Omental fat pad (tissue), 4 donors: ENCODE data around the gene LRP1. TPM values are rescaled to one million over a fixed set of nuclear protein-coding genes. Genes with fewer than 3 reads are reported as not detected.

Experiments used
- ATAC-seq: fragments of 150-250 bp; one replicate; pipeline ENCODE4 v1.9.1; 2016; ENCODE audit warnings: mild to moderate bottlenecking, moderate library complexity; ENCODE audit not compliant: low FRiP score
- DNase-seq: peaks from one replicate; pipeline ENCODE4 v3.0.0-alpha.2; 2019; ENCODE audit warnings: low spot score
- CTCF ChIP-seq, 3 donors: fragments of 450-650 bp; IDR thresholded peaks; one replicate each; pipeline ENCODE4 v1.5.1; 2016 to 2017; ENCODE audit warnings: antibody characterized with exemption in 3 of 3, mild to moderate bottlenecking in 3 of 3, moderate library complexity in 2 of 3
- total RNA-seq, 4 donors: library from RNA; depleted of rRNA; stranded (reverse); fragments of >200 nt; gene quantifications; one replicate each; pipeline ENCODE4 v1.1.0, GENCODE V29; 2016

LRP1 gene
- total RNA-seq, 4 donors from 2014 or later: 312 to 592 (median 571) TPM

DNA sequence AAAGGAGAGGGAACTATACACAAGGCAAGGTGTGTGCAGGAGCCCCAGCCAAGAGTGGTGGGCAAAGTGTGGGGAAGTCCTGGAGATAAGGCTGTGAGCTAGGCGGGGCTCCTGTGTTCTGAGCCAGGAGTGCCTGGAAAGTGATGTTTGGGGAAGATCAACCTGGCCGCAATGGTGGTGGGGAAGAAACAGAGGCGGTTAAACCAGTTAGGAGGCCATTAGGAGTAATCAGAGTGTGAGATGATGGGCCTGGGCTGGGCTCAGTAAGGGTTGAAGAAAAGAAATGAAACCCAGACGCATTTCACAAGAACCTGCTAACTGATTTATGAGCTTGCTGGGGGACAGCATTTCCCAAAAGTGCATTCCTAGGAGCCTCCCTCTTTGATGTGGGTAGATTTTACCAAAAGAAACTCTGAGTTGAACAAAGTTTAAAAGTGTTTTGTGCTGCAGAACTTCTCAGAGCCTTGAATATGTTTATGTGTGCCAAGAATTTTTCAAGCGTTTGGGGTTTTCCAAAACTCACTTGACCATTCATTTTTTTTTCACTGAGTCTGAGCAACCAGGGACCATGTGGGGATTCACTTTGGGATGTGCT lies 53.4 kb downstream of the LRP1 start:
- TF ChIP-seq CTCF (IDR thresholded peaks at IDR 0.05): no peak
- no peak for ATAC-seq
- DNase-seq: no peak

DNA sequence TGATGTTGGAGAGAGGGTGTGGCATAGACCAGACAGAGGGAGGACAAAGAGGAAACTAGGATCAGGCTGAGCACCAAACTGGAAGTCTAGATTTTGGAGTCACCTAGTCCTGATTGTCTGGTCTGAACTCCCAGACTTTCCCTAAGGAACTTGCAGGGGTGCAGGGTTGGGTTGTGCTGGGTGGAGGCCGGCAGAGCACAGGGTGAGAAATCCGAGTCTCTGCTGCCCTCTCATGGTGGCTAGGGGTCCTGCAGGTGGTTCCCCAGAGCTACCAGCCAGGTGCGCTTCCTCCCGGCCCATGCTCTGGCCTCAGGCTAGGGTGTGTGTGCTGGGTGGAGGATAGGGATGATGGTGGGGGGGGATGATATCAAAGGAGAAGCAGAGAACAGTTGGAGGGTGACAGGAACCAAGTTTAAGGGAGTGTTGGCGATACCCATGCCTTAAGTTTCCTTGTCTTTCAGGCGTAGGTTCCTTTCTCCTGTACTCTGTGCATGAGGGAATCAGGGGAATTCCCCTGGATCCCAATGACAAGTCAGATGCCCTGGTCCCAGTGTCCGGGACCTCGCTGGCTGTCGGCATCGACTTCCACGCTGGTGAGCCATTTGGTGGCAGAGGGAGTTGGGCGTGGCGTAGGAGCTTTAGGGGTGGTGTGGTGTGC lies 54.8 kb downstream of the LRP1 start:
- ATAC-seq (peak; percentile 52), DNase-seq (peak; percentile 63)
- peak in 1 of 3 donors; percentile 80 for TF ChIP-seq CTCF (IDR thresholded peaks at IDR 0.05)

DNA sequence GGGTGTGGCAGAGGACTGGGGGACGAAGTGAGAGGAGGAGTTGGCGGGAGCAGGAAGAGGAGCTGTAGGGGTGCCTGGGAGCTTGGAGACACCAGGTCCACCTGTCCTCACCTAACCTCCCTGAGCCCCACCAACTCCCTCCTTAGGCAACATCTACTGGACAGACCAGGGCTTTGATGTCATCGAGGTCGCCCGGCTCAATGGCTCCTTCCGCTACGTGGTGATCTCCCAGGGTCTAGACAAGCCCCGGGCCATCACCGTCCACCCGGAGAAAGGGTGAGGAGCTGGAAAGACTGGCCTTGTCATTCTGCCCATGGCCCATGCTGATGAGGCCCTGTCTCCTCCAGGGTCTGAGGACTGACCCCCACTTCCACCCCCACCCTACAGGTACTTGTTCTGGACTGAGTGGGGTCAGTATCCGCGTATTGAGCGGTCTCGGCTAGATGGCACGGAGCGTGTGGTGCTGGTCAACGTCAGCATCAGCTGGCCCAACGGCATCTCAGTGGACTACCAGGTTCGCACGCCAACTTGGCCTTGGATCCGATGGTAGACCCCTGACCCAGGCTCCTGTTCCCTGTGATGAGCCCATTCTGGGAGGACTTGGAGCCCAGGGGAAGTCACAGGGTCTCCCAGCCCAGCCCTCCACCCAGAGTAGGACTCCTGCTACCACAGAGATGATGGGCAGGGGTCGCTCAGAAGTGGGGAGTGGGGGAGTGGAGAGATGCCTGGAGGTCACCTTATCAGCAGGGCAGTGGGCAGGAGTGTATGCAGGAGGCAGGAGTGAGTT lies 55.8 kb downstream of the LRP1 start:
- DNase-seq (no peak), ATAC-seq (no peak)
- no peak for TF ChIP-seq CTCF (IDR thresholded peaks at IDR 0.05)

- DNase-seq: no peak
- no peak for ATAC-seq
- no peak for TF ChIP-seq CTCF (IDR thresholded peaks at IDR 0.05)
Measured at GRCh38 chr12:57185403-57185802, 57.1 kb downstream of the LRP1 start.

DNA sequence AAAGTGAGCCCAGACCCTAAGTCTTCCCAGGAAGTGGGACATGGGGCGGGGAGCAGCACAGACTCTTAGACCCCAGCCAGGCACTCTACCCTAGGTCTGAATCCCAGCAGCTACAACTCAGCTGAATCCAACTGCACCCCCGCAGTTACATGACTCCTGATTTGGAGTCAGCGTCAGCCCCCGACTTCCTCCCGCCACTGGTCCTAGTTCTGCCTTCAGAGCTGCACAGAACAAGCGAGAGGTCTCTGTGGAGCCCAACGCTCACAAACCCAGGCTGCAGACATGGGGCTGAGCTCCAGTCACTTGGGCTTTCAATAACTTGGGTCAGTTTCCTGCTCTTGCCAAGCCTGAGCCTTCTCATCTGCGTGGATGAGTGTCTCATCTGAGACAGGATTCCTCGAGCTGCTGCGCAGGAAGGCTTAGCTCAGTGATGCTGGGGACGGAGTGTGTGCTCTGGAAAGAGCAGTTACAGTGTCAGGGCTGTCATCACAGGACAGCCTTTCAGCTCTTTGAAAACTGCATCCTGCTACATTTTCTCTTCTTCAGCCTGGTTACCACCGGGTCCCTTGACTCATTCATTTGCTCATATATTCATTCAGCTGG lies 57.7 kb downstream of the LRP1 start:
- no peak for DNase-seq
- no peak for ATAC-seq
- TF ChIP-seq CTCF (IDR thresholded peaks at IDR 0.05): no peak

DNA sequence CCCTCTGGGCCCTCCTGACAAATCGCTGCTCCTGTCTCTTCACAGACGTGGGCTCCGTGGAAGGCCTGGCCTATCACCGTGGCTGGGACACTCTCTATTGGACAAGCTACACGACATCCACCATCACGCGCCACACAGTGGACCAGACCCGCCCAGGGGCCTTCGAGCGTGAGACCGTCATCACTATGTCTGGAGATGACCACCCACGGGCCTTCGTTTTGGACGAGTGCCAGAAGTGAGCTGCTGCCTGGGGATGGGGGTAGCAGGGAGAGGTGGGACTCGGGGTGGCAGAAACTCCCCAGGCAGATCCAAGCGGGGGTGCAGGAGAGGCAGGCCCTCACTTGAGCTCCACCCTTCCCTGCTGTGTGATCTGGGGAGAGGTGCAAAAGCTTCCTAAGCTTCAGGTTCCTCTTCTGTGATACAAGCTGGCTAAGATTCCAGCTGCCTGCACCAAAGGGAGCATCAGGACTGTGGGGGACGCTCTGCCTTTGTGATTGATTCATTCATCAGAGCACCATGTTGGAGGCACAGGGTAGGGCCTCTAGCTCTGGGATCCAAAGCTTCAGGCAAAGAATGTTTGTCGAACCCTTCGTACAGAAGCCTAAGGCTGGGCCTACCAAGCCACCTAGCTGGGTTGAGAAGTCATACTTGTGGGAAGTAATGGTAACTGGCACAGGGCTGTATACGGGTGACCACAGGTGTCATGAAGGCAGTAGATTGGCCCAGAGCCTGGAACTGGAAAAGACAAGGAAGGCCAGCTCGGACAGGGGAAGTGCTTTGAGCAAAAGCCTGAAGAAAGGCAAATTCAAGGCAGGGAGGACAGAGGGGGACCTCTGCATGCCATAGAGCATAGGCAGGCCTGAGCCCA lies 59.2 kb downstream of the LRP1 start:
- no peak for ATAC-seq
- no peak for DNase-seq
- TF ChIP-seq CTCF (IDR thresholded peaks at IDR 0.05): no peak
